ENCODE results near the gene PRPS1. TPM values are rescaled to one million over a fixed set of nuclear protein-coding genes. Genes with fewer than 3 reads are reported as not detected.

PRPS1 gene
- total RNA-seq, 1 experiment from 2014 or later: 90.5 TPM

- Histone ChIP-seq H3K27ac (ENCODE audit: insufficient read length, low read depth, low read length) (no peak overlapping the region), H3K23me2 (ENCODE audit: insufficient read length, low read depth, low read length, poor library complexity, severe bottlenecking) (peaks cover 5% of the 10 kb centered on the region), H4K8ac (replicated peaks; ENCODE audit: insufficient read length, low read depth, low read length) (no peak overlapping the region), H2BK120ac (ENCODE audit: low read depth, low read length, poor library complexity, severe bottlenecking) (no peak overlapping the region), H3K9me3 (ENCODE audit: control insufficient read depth, low read depth, low read length) (no peaks in the 10 kb centered on the region), H2BK15ac (ENCODE audit: low read depth, low read length) (no peak overlapping the region), H3K27me3 (ENCODE audit: insufficient read depth, low read length) (no peaks in the 10 kb centered on the region), H2AK5ac (ENCODE audit: insufficient read length, low read length) (no peak overlapping the region), H3K4ac (ENCODE audit: low read depth, low read length) (no peak overlapping the region), H2BK20ac (ENCODE audit: low read depth, low read length, poor library complexity, severe bottlenecking) (no peak overlapping the region), H4K91ac (ENCODE audit: insufficient read length, low read depth, low read length) (no peak overlapping the region), H3K23ac (ENCODE audit: insufficient read length, low read depth, low read length) (no peak overlapping the region), H4K20me1 (ENCODE audit: control insufficient read depth, insufficient read depth, insufficient read length) (no peaks in the 10 kb centered on the region), H3K4me2 (ENCODE audit: insufficient read depth, insufficient read length, low read length) (no peak overlapping the region), H3K4me1 (ENCODE audit: insufficient read depth, low read length) (no peaks in the 10 kb centered on the region; the same call in 1 of the 2 replicates), H3T11ph (ENCODE audit: low read length) (no peak overlapping the region), H3K9ac (ENCODE audit: extremely low read depth, insufficient read length, low read length) (no peak overlapping the region), H2BK5ac (ENCODE audit: insufficient read length, low read length) (no peak overlapping the region), H3K56ac (ENCODE audit: insufficient read length, low read depth, low read length) (no peak overlapping the region), H2AFZ (ENCODE audit: low read length) (no peak overlapping the region), H3K79me1 (ENCODE audit: insufficient read depth, low read depth, low read length, poor library complexity, severe bottlenecking) (no peaks in the 10 kb centered on the region), H2BK12ac (ENCODE audit: insufficient read length, low read depth, low read length) (no peak overlapping the region), H3K18ac (ENCODE audit: insufficient read length, low read depth, low read length) (no peak overlapping the region), H3K79me2 (ENCODE audit: insufficient read depth, low read length) (peaks cover 25% of the 10 kb centered on the region; the same call in 1 of the 2 replicates), H4K5ac (ENCODE audit: insufficient read length, low read depth, low read length) (no peak overlapping the region), H3K14ac (ENCODE audit: insufficient read depth, low read length) (no peak overlapping the region)
- no CpG with 5 or more reads among the region's 12 CpGs for WGBS (ENCODE audit: extremely low coverage, insufficient read length, low lambda C conversion rate)
- Mint-ChIP-seq H3K4me3 (no peak overlapping the region; a peak in 1 of 5 replicates), H3K27ac (no peak overlapping the region), H3K9me3 (peaks cover 8 to 55% of the 10 kb centered on the region in 2 experiments), H3K4me1 (peaks cover 16 to 17% of the 10 kb centered on the region in 2 experiments), H3K27me3 (ENCODE audit: low read depth) (peaks cover 1% of the 10 kb centered on the region; the same call in 1 of the 2 replicates), H3K36me3 (ENCODE audit: insufficient read depth in 1 of 3, low read depth in 3 of 3) (peaks cover 4 to 7% (median 5%) of the 10 kb centered on the region in 3 experiments; a peak in 5 of 7 replicates)
- no peak for TF ChIP-seq CTCF (conservative IDR thresholded peaks at IDR 0.05)
- no peak for DNase-seq
Observed at GRCh38 chrX:107626481-107626880, 1.8 kb upstream of the PRPS1 start.

Measured in H9 (cell line).